SIG-M5 treated with dmso at 0.1 percent for 504 hours (cell line): ENCODE measurements around the gene NES.

ENCODE experiments used
- DNase-seq: peaks from one replicate; lab custom pipeline; 2025; ENCODE audit not compliant: unreplicated experiment; lab: John Stamatoyannopoulos, UW

Gene NES

GRCh38 chr1:156684227-156684782 lies 7.1 kb upstream of the NES start:
- DNase-seq = peak; percentile 45

GRCh38 chr1:156682166-156682890 lies 5.1 kb upstream of the NES start:
- no peak for DNase-seq

- DNase-seq = no peak
These were observed 4.2 kb upstream of the NES start for GRCh38 chr1:156681196-156681960.

- DNase-seq = no peak
These were observed 2.8 kb upstream of the NES start for GRCh38 chr1:156680056-156680455.

GRCh38 chr1:156677616-156678596 lies 699 bp upstream of the NES start:
- peak; percentile 56 for DNase-seq

GRCh38 chr1:156676114-156676819 lies 940 bp downstream of the NES start:
- no peak for DNase-seq

GRCh38 chr1:156675210-156676113 lies 1.7 kb downstream of the NES start:
- DNase-seq = no peak

- DNase-seq = no peak
These were observed 3.7 kb downstream of the NES start for GRCh38 chr1:156673387-156674121.

- no peak for DNase-seq
These were observed 5.4 kb downstream of the NES start for GRCh38 chr1:156671804-156672203.

- no peak for DNase-seq
These were observed 6.4 kb downstream of the NES start for GRCh38 chr1:156670791-156671190.

GRCh38 chr1:156670359-156670758 lies 6.8 kb downstream of the NES start:
- no peak for DNase-seq

- DNase-seq = no peak
These were observed 7.4 kb downstream of the NES start for GRCh38 chr1:156669794-156670193.

- no peak for DNase-seq
These were observed 8.2 kb downstream of the NES start for GRCh38 chr1:156668801-156669637.

- no peak for DNase-seq
These were observed 9.1 kb downstream of the NES start for GRCh38 chr1:156667968-156668709.

GRCh38 chr1:156667610-156667967 lies 9.6 kb downstream of the NES start:
- DNase-seq = no peak

GRCh38 chr1:156666862-156667609 lies 10.2 kb downstream of the NES start:
- DNase-seq = no peak
